Naive thymus-derived CD4-positive, alpha-beta T cell (primary cell): ENCODE results near the gene SLX4. TPM values are rescaled to one million over a fixed set of nuclear protein-coding genes. Genes with fewer than 3 reads are reported as not detected.
A peak's percentile ranks its signal among the peaks of the same experiment; 100 is the strongest.

Experiments
- ATAC-seq: fragments of 150-1000 bp; cut with Tn5 transposase; 2 replicates; pipeline ENCODE4 v1.10.0; 2021; ENCODE audit warnings: mild to moderate bottlenecking, moderate library complexity
- CTCF ChIA-PET: fragments of 350-600 bp; sonication (Branson Sonifier 250); formaldehyde crosslinking; loops from one replicate; lab custom pipeline; 2021; ENCODE audit warnings: antibody characterized with exemption; lab: Charles Lee
- POLR2A ChIA-PET: fragments of 350-600 bp; sonication (Branson Sonifier 250); formaldehyde crosslinking; loops from one replicate; lab custom pipeline; 2021; ENCODE audit warnings: antibody characterized with exemption, inconsistent platforms; lab: Charles Lee
- DNase-seq, 9 donors: peaks; one replicate each; pipeline versions ENCODE4 v3.0.0 to v3.0.0-alpha.2; 2020 to 2022; ENCODE audit warnings: mixed read lengths in 1 of 9
- H3K27ac ChIP-seq: one replicate; pipeline ENCODE4 v1.7.0; 2013; ENCODE audit warnings: mild to moderate bottlenecking, low read depth, low read length, moderate library complexity
- H3K27me3 ChIP-seq, 2 donors: one replicate each; pipeline ENCODE4 v1.7.0; 2013; ENCODE audit warnings: low read length in 2 of 2, mild to moderate bottlenecking in 2 of 2, moderate library complexity in 2 of 2; ENCODE audit not compliant: control insufficient read depth in 2 of 2, insufficient read depth in 2 of 2
- H3K36me3 ChIP-seq, 3 experiments: 1 replicate in 2 of 3; 2 replicates in 1 of 3; pipeline ENCODE4 v1.7.0; 2013; ENCODE audit warnings: low read length in 3 of 3, mild to moderate bottlenecking in 3 of 3, moderate library complexity in 1 of 3; ENCODE audit not compliant: insufficient read depth in 3 of 3, control insufficient read depth in 2 of 3
- H3K4me1 ChIP-seq, 2 donors: one replicate each; pipeline ENCODE4 v1.7.0; 2013; ENCODE audit warnings: low read length in 2 of 2, mild to moderate bottlenecking in 2 of 2, moderate library complexity in 1 of 2; ENCODE audit not compliant: control insufficient read depth in 2 of 2, insufficient read depth in 2 of 2
- H3K4me3 ChIP-seq: 2 replicates; pipeline ENCODE4 v1.7.0; 2013; ENCODE audit warnings: mild to moderate bottlenecking, low read length
- H3K9me3 ChIP-seq, 3 experiments: 1 replicate in 2 of 3; 2 replicates in 1 of 3; pipeline ENCODE4 v1.7.0; 2013; ENCODE audit warnings: low read length in 3 of 3; ENCODE audit not compliant: control insufficient read depth in 2 of 3
- H3K27ac Mint-ChIP-seq, 9 donors: one replicate each; pipeline ENCODE4 v1.8.0; 2020 to 2022; ENCODE audit warnings: mixed read lengths in 9 of 9, mild to moderate bottlenecking in 8 of 9, moderate library complexity in 5 of 9, inconsistent platforms in 2 of 9
- H3K27me3 Mint-ChIP-seq, 5 donors: one replicate each; pipeline ENCODE4 v1.8.0; 2021 to 2022; ENCODE audit warnings: mixed read lengths in 5 of 5, mild to moderate bottlenecking in 1 of 5
- H3K36me3 Mint-ChIP-seq, 5 donors: one replicate each; pipeline ENCODE4 v1.8.0; 2020 to 2022; ENCODE audit warnings: mixed read lengths in 5 of 5, mild to moderate bottlenecking in 3 of 5, inconsistent platforms in 1 of 5
- H3K4me1 Mint-ChIP-seq, 7 donors: one replicate each; pipeline ENCODE4 v1.8.0; 2020 to 2022; ENCODE audit warnings: mixed read lengths in 7 of 7, mild to moderate bottlenecking in 3 of 7, inconsistent platforms in 1 of 7
- H3K4me3 Mint-ChIP-seq, 10 donors: one replicate each; pipeline ENCODE4 v1.8.0; 2020 to 2022; ENCODE audit warnings: mild to moderate bottlenecking in 10 of 10, mixed read lengths in 10 of 10, moderate library complexity in 6 of 10, inconsistent platforms in 2 of 10
- H3K9me3 Mint-ChIP-seq, 11 donors: one replicate each; pipeline ENCODE4 v1.8.0; 2020 to 2022; ENCODE audit warnings: mixed read lengths in 11 of 11, mild to moderate bottlenecking in 4 of 11, inconsistent platforms in 1 of 11, moderate library complexity in 1 of 11
- intact Hi-C, 2 donors: fragments of 100-400 bp; cut with micrococcal nuclease; formaldehyde crosslinking; loops; one replicate each; pipeline ENCODE4 v1.15.1; 2023
- polyA plus RNA-seq, 2 donors: library from polyadenylated mRNA; unstranded; fragments of 300-500 nt; fragmentation: Illumina TruSeq; gene quantifications; one replicate each; pipeline ENCODE4 v1.2.3, GENCODE V29; 2021
- total RNA-seq, 6 experiments: library from RNA in 5 of 6; stranded (reverse) in 5 of 6; gene quantifications; 1 replicate in 5 of 6; 2 replicates in 1 of 6; pipeline ENCODE4 v1.2.3 and lab custom pipeline; 2021 to 2026

SLX4 gene
- total and polyA plus RNA-seq, 7 experiments from 2014 or later = 0.89 to 12.5 (median 7.5) TPM

DNA sequence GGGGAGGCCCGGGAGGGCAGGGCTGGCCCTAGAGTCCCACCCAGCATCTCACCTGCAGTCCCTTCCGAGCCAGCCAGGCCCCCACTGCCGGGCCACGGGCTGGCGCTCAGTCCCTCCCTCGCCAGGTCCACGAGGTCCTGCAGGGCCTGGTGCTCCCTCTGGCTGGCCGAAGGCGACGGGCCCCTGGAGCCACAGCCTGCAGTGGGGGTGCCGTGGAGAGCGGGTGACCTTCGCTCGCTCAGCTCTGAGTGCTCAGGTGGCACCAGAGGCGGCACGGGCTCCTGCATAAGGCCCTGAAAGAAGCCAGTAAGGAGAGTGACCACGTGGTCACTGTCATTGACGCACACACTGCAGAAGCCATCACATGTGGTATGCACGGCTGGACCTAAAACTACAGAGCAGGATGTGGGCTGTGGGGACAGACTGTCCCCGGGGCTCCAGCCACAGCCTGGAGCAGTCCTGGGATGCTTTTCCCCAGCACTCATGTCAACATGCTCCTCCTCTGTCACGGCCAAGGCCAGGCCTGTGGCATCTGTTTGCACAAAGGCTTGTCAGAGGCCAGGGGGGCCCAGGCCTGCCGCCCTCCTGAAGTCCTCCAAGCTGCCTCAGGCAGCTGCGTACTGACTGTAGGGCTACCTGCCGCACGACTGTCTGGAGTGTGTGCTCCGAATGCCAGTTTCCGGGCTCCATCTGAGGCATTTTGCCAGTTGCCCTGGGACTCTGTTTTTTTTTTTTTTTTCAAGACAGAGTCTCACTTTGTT lies 15.1 kb downstream of the SLX4 start:
- no peak overlapping the region for H3K4me3 Mint-ChIP-seq
- Histone ChIP-seq H3K4me1 (no peaks in the 10 kb centered on the region), H3K36me3 (peaks cover 0 to 12% (median 0%) of the 10 kb centered on the region in 3 experiments), H3K9me3 (no peaks in the 10 kb centered on the region), H3K27me3 (no peaks in the 10 kb centered on the region), H3K27ac (no peak overlapping the region), H3K4me3 (no peak overlapping the region)
- H3K9me3 Mint-ChIP-seq = no peaks in the 10 kb centered on the region
- intact Hi-C loops = no loop called here
- H3K36me3 Mint-ChIP-seq = peaks cover under 1 to 26% (median 6%) of the 10 kb centered on the region in 5 donors
- POLR2A ChIA-PET = no interaction called here
- ATAC-seq (no peak), DNase-seq (no peak)
- no peaks in the 10 kb centered on the region for H3K27me3 Mint-ChIP-seq
- no peak overlapping the region for H3K27ac Mint-ChIP-seq
- H3K4me1 Mint-ChIP-seq = peaks cover 0 to 5% (median 0%) of the 10 kb centered on the region in 7 donors
- CTCF ChIA-PET = no interaction called here

GRCh38 chr16:3595521-3596021 lies 15.8 kb downstream of the SLX4 start:
- H3K36me3 ChIP-seq = peaks cover 0 to 19% (median 0%) of the 10 kb centered on the region in 3 experiments
- H3K27me3 Mint-ChIP-seq = no peaks in the 10 kb centered on the region
- H3K4me3 ChIP-seq = no peak overlapping the region
- intact Hi-C loops = no loop called here
- DNase-seq (no peak), ATAC-seq (no peak)
- peak overlapping the region in 2 of 9 donors; percentile 31 to 43 for H3K27ac Mint-ChIP-seq
- H3K27me3 ChIP-seq = no peaks in the 10 kb centered on the region
- no peaks in the 10 kb centered on the region for H3K4me1 ChIP-seq
- ChIA-PET POLR2A (no interaction called here), CTCF (no interaction called here)
- no peaks in the 10 kb centered on the region for H3K9me3 Mint-ChIP-seq
- H3K4me3 Mint-ChIP-seq = no peak overlapping the region
- H3K9me3 ChIP-seq = no peaks in the 10 kb centered on the region
- peaks cover 3 to 27% (median 12%) of the 10 kb centered on the region in 5 donors for H3K36me3 Mint-ChIP-seq
- H3K27ac ChIP-seq = no peak overlapping the region
- peaks cover 0 to 11% (median 0%) of the 10 kb centered on the region in 7 donors for H3K4me1 Mint-ChIP-seq

GRCh38 chr16:3595110-3595486 lies 16.3 kb downstream of the SLX4 start:
- ChIA-PET CTCF (interaction anchor here (0.5 kb wide), 1 partner anchor 100 kb away, joined by 3 read pairs; no protein-coding TSS in a partner anchor), POLR2A (no interaction called here)
- H3K9me3 Mint-ChIP-seq = no peaks in the 10 kb centered on the region
- no peaks in the 10 kb centered on the region for H3K27me3 Mint-ChIP-seq
- peaks cover 3 to 26% (median 10%) of the 10 kb centered on the region in 5 donors for H3K36me3 Mint-ChIP-seq
- no peak for ATAC-seq
- Histone ChIP-seq H3K36me3 (peaks cover 0 to 18% (median 0%) of the 10 kb centered on the region in 3 experiments), H3K27ac (no peak overlapping the region), H3K27me3 (no peaks in the 10 kb centered on the region), H3K9me3 (no peaks in the 10 kb centered on the region), H3K4me1 (no peaks in the 10 kb centered on the region), H3K4me3 (no peak overlapping the region)
- no peak overlapping the region for H3K27ac Mint-ChIP-seq
- H3K4me3 Mint-ChIP-seq = no peak overlapping the region
- DNase-seq = no peak
- peaks cover 0 to 11% (median 0%) of the 10 kb centered on the region in 7 donors for H3K4me1 Mint-ChIP-seq
- intact Hi-C loops = no loop called here

GRCh38 chr16:3594316-3595109 lies 16.9 kb downstream of the SLX4 start:
- CTCF ChIA-PET = interaction anchor here (0.5 to 0.6 kb wide), 2 partner anchors 75 to 101 kb away, joined by 3 read pairs; no protein-coding TSS in a partner anchor

GRCh38 chr16:3592559-3592958 lies 18.8 kb downstream of the SLX4 start:
- DNase-seq (no peak), ATAC-seq (no peak)
- CTCF ChIA-PET = no interaction called here
- no peak overlapping the region for H3K4me3 Mint-ChIP-seq
- H3K27me3 Mint-ChIP-seq = no peaks in the 10 kb centered on the region
- Histone ChIP-seq H3K4me1 (no peaks in the 10 kb centered on the region), H3K4me3 (no peak overlapping the region), H3K36me3 (peaks cover 0 to 24% (median 0%) of the 10 kb centered on the region in 3 experiments), H3K27ac (no peak overlapping the region), H3K27me3 (no peaks in the 10 kb centered on the region), H3K9me3 (no peaks in the 10 kb centered on the region)
- intact Hi-C loops = no loop called here
- POLR2A ChIA-PET = no interaction called here
- H3K27ac Mint-ChIP-seq = peak overlapping the region in 1 of 9 donors; percentile 25
- peaks cover 0 to 11% (median 0%) of the 10 kb centered on the region in 7 donors for H3K4me1 Mint-ChIP-seq
- H3K36me3 Mint-ChIP-seq = peaks cover 3 to 19% (median 15%) of the 10 kb centered on the region in 5 donors
- no peaks in the 10 kb centered on the region for H3K9me3 Mint-ChIP-seq

More at GRCh38 chr16:3594316-3595109, 16.9 kb downstream of the SLX4 start:
- Histone ChIP-seq H3K9me3 (no peaks in the 10 kb centered on the region), H3K27me3 (no peaks in the 10 kb centered on the region), H3K27ac (no peak overlapping the region), H3K36me3 (peaks cover 0 to 17% (median 0%) of the 10 kb centered on the region in 3 experiments), H3K4me1 (no peaks in the 10 kb centered on the region), H3K4me3 (no peak overlapping the region)
- POLR2A ChIA-PET = no interaction called here
- peak overlapping the region in 1 of 9 donors; percentile 19 for H3K27ac Mint-ChIP-seq
- H3K27me3 Mint-ChIP-seq = no peaks in the 10 kb centered on the region
- no peaks in the 10 kb centered on the region for H3K9me3 Mint-ChIP-seq
- intact Hi-C loops = no loop called here
- H3K36me3 Mint-ChIP-seq = peaks cover 3 to 23% (median 11%) of the 10 kb centered on the region in 5 donors
- H3K4me3 Mint-ChIP-seq = no peak overlapping the region
- no peak for ATAC-seq
- DNase-seq = no peak
- peaks cover 0 to 11% (median 0%) of the 10 kb centered on the region in 7 donors for H3K4me1 Mint-ChIP-seq

DNA sequence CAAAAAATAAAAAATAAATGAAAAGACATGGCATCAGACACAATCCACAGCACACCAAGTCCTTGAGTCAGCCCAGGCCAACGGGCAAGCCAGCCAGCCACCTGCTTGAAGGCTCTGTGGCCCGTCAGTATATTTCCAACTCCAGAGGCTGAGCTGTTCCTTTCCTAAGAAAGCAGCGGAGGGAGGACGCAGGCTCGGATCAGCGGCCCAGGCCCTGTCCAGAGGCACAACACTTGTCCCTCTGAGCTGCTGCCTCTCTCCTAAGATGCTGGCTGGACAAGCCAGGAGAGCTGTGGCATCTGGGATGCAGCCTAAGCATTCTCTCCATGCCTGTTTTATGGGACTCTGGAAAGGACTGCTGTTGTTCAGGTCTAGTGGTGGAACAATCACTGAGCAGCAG lies 19.4 kb downstream of the SLX4 start:
- Mint-ChIP-seq H3K36me3 (peaks cover 3 to 16% (median 14%) of the 10 kb centered on the region in 5 donors), H3K27me3 (no peaks in the 10 kb centered on the region), H3K9me3 (no peaks in the 10 kb centered on the region), H3K27ac (no peak overlapping the region), H3K4me3 (no peak overlapping the region), H3K4me1 (peaks cover 0 to 11% (median under 1%) of the 10 kb centered on the region in 7 donors)
- CTCF ChIA-PET = interaction anchor here (1.0 kb wide), 1 partner anchor 82 kb away, joined by 3 read pairs; no protein-coding TSS in a partner anchor
- ATAC-seq (no peak), DNase-seq (no peak)
- intact Hi-C loops = no loop called here
- POLR2A ChIA-PET = no interaction called here
- H3K27ac ChIP-seq = no peak overlapping the region
- no peaks in the 10 kb centered on the region for H3K4me1 ChIP-seq
- no peaks in the 10 kb centered on the region for H3K27me3 ChIP-seq
- H3K9me3 ChIP-seq = no peaks in the 10 kb centered on the region
- H3K4me3 ChIP-seq = no peak overlapping the region
- H3K36me3 ChIP-seq = peaks cover 0 to 24% (median 0%) of the 10 kb centered on the region in 3 experiments
